ENCODE results near the gene PHAX.

DNA sequence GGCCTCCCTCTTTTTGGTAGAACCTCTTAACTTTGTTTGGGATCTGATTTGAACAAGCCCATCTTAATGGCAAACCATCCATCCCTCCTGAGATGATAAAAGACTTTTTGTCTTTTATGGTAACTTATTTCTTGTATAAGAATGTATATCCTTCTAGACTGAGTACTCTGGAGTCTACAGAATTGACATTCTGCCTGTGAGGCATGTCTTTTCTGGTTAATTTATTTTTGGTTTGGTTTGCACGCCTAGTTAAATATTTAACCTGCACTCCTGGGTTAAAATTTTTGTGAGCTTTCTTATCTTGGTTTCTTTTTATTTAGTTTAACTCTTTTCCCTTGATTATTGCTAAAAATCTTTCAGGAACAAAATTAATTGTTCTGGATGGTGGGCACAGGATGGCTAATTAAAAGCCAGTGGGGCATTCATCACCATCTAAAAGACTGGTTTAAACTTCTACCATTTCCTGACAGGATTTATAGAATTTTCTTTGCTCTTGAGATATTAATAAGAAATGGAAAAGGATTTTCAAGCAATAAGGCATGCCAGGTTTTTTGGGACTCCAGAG is 50.3 kb downstream of the PHAX start:
- TF ChIP-seq, protein P1, sequence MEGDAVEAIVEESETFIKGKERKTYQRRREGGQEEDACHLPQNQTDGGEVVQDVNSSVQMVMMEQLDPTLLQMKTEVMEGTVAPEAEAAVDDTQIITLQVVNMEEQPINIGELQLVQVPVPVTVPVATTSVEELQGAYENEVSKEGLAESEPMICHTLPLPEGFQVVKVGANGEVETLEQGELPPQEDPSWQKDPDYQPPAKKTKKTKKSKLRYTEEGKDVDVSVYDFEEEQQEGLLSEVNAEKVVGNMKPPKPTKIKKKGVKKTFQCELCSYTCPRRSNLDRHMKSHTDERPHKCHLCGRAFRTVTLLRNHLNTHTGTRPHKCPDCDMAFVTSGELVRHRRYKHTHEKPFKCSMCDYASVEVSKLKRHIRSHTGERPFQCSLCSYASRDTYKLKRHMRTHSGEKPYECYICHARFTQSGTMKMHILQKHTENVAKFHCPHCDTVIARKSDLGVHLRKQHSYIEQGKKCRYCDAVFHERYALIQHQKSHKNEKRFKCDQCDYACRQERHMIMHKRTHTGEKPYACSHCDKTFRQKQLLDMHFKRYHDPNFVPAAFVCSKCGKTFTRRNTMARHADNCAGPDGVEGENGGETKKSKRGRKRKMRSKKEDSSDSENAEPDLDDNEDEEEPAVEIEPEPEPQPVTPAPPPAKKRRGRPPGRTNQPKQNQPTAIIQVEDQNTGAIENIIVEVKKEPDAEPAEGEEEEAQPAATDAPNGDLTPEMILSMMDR (IDR thresholded peaks at IDR 0.05): no peak
- TF ChIP-seq POLR2A (IDR thresholded peaks at IDR 0.05) (no peak), EP300 (IDR thresholded peaks at IDR 0.05) (no peak)

All from gastroesophageal sphincter (tissue), 3 donors.